22Rv1 (cell line): ENCODE measurements around the gene PRPSAP1.
"Not testable (repeated sequence)": the region's sequence is repeated elsewhere in the genome, so short reads cannot be mapped to it uniquely, and the experiment has no call there.

Experiments
- H3K27ac ChIP-seq: fragments of 450-650 bp; 2 replicates; pipeline ENCODE4 v1.5.1; 2017
- ZFX ChIP-seq: fragments of 450-650 bp; IDR thresholded peaks from 2 replicates; pipeline ENCODE4 v1.6.1; 2017; ENCODE audit warnings: antibody characterized with exemption, borderline replicate concordance
- TF ChIP-seq, protein P1 (sequence below): fragments of 450-650 bp; IDR thresholded peaks from 2 replicates; pipeline ENCODE4 v1.5.1; 2017; ENCODE audit warnings: mild to moderate bottlenecking

The PRPSAP1 gene

GRCh38 chr17:76357597-76358158 is 4.0 kb upstream of the PRPSAP1 start:
- TF ChIP-seq, protein P1, sequence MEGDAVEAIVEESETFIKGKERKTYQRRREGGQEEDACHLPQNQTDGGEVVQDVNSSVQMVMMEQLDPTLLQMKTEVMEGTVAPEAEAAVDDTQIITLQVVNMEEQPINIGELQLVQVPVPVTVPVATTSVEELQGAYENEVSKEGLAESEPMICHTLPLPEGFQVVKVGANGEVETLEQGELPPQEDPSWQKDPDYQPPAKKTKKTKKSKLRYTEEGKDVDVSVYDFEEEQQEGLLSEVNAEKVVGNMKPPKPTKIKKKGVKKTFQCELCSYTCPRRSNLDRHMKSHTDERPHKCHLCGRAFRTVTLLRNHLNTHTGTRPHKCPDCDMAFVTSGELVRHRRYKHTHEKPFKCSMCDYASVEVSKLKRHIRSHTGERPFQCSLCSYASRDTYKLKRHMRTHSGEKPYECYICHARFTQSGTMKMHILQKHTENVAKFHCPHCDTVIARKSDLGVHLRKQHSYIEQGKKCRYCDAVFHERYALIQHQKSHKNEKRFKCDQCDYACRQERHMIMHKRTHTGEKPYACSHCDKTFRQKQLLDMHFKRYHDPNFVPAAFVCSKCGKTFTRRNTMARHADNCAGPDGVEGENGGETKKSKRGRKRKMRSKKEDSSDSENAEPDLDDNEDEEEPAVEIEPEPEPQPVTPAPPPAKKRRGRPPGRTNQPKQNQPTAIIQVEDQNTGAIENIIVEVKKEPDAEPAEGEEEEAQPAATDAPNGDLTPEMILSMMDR = no peak
- TF ChIP-seq ZFX = no peak
- no peak overlapping the region for H3K27ac ChIP-seq

DNA sequence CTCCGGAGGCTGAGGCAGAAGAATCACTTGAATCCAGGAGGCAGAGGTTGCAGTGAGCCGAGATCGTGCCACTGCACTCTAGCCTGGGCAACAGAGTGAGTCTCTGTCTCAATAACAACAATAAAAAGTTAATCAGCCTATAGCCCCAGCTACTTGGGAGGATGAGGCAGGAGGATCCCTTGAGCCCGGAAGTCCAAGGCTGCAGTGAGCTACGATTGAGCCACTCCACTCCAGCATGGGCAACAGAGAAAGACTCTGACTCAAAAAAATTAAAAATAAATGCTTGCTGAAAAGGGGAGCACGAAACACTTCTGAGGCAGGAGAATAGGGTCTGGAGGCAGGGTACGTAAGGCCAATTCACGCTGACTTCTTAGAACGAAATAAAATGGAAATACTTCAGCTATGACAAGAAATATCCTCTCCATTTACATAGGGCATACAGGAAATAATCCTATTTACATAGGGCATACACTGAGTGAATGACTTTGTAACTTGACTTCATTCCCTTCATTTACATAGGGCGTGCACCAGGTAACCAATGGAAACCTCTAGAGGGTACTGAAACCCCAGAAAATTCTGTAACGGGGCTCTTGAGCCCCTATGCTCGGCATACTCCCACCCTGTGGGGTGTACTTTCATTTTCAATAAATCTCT is 3.2 kb upstream of the PRPSAP1 start:
- no peak overlapping the region for H3K27ac ChIP-seq
- no peak for TF ChIP-seq ZFX
- TF ChIP-seq, protein P1 = no peak

- H3K27ac ChIP-seq = peak overlapping the region; percentile 91
- TF ChIP-seq ZFX = no peak
- TF ChIP-seq, protein P1 = no peak
Observed at GRCh38 chr17:76354747-76355310, 1.1 kb upstream of the PRPSAP1 start.

- TF ChIP-seq, protein P1 = no peak
- no peak for TF ChIP-seq ZFX
- peak overlapping the region; percentile 91 for H3K27ac ChIP-seq
Observed at GRCh38 chr17:76354317-76354729, 607 bp upstream of the PRPSAP1 start.

DNA sequence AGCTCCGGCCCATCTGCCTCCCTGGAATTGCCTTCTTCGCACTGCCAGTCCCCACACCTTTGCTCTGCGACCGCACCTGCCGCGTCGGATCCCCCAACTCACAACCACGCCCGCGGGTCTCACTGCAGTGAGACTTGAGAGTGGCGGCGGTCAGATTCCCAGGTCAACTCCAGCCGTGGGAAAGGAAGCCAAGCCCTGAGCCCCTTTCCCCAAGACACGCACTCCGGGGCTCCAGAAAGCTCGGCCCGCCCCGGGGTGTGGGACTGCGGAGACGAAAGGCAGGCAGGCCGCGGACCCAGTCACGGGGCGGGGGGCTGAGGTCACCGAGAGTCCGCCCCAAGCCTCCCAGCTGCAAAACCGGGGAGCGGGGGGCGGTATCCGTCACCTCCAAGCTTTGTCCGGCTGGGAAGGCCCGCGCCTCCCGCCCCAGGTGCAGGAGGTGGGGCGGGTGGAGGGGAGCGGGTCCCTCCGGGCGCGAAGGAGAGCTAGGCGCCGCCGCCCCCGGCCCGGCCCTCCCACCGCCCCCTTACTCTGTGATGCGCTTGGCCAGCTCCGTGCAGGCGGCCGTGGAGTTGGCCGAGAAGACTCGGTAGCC is 615 bp downstream of the PRPSAP1 start:
- TF ChIP-seq, protein P1 = no peak
- TF ChIP-seq ZFX = no peak
- H3K27ac ChIP-seq = peak overlapping the region; percentile 91

GRCh38 chr17:76351526-76352071 is 2.1 kb downstream of the PRPSAP1 start:
- peak overlapping the region; percentile 6; the same call in 1 of the 2 replicates for H3K27ac ChIP-seq
- TF ChIP-seq, protein P1 = no peak
- no peak for TF ChIP-seq ZFX

GRCh38 chr17:76350463-76350862 is 3.3 kb downstream of the PRPSAP1 start:
- TF ChIP-seq, protein P1 = no peak
- TF ChIP-seq ZFX = no peak
- no peak overlapping the region for H3K27ac ChIP-seq

DNA sequence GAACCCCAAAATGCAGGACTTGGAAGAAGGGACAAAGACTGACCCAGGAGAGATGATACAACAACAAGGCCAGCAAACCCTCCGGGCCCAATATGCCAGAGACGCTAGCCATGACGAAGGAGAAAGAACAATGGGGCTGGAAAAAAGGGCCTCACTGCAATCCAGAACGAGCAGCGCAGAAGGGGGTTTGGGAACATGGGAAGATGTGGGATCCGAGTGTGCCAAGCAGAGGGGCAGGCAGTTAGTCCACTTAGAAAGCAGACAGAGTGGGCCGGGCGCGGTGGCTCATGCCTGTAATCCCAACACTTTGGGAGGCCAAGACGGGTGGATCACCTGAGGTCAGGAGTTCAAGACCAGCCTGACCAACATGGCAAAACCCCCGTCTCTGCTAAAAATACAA is 6.8 kb downstream of the PRPSAP1 start:
- H3K27ac ChIP-seq = not testable (repeated sequence)
